Caki2 (cell line): Measurements from ENCODE around the gene PARD6G. TPM values are rescaled to one million over a fixed set of nuclear protein-coding genes. Genes with fewer than 3 reads are reported as not detected.
"Not testable (repeated sequence)": the region's sequence is repeated elsewhere in the genome, so short reads cannot be mapped to it uniquely, and the experiment has no call there.

Experiments
- DNase-seq: peaks from one replicate; pipeline ENCODE4 v3.0.0-alpha.2; 2015; ENCODE audit warnings: low read depth
- in situ Hi-C: cut with HindIII; loops from 2 replicates; pipeline ENCODE4 v1.10.0; 2016; ENCODE audit warnings: low sequenced_read_pairs, low pct_unique_long_range_greater_than_20kb, mixed read lengths
- total RNA-seq: library from RNA; depleted of rRNA; stranded (reverse); fragments of >200 nt; shearing (Covaris generic); gene quantifications from 2 replicates; pipeline ENCODE4 v1.2.3, GENCODE V29; 2014; ENCODE audit warnings: low replicate concordance

The PARD6G gene
- total RNA-seq, 1 experiment from 2014 or later, result 1.3 TPM

GRCh38 chr18:80244167-80244566 is 3.1 kb downstream of the PARD6G start:
- DNase-seq, result no peak
- in situ Hi-C loops, result no loop called here

GRCh38 chr18:80243204-80243603 is 4.1 kb downstream of the PARD6G start:
- in situ Hi-C loops, result no loop called here
- DNase-seq, result no peak

- DNase-seq, result no peak
- in situ Hi-C loops, result no loop called here
These were observed 5.2 kb downstream of the PARD6G start for GRCh38 chr18:80241919-80242777.

- in situ Hi-C loops, result no loop called here
- DNase-seq, result no peak
These were observed 7.5 kb downstream of the PARD6G start for GRCh38 chr18:80239830-80240229.

GRCh38 chr18:80238651-80239260 is 8.6 kb downstream of the PARD6G start:
- DNase-seq, result no peak
- in situ Hi-C loops, result no loop called here

GRCh38 chr18:80237519-80237918 is 9.8 kb downstream of the PARD6G start:
- DNase-seq, in situ Hi-C loops: not testable (repeated sequence)

GRCh38 chr18:80234398-80234797 is 12.9 kb downstream of the PARD6G start:
- DNase-seq, result no peak
- in situ Hi-C loops, result no loop called here

GRCh38 chr18:80233899-80234298 is 13.4 kb downstream of the PARD6G start:
- in situ Hi-C loops, result no loop called here
- DNase-seq, result no peak

- in situ Hi-C loops, result no loop called here
- no peak for DNase-seq
These were observed 14.0 kb downstream of the PARD6G start for GRCh38 chr18:80233201-80233835.

GRCh38 chr18:80232710-80233109 is 14.6 kb downstream of the PARD6G start:
- DNase-seq, result no peak
- in situ Hi-C loops, result no loop called here

- in situ Hi-C loops, result no loop called here
These were observed 15.3 kb downstream of the PARD6G start for GRCh38 chr18:80232030-80232429.

GRCh38 chr18:80231616-80232015 is 15.7 kb downstream of the PARD6G start:
- in situ Hi-C loops, result no loop called here
- DNase-seq, result no peak

More at GRCh38 chr18:80232030-80232429, 15.3 kb downstream of the PARD6G start:
- no peak for DNase-seq

GRCh38 chr18:80231151-80231550 is 16.2 kb downstream of the PARD6G start:
- DNase-seq, result no peak
- in situ Hi-C loops, result no loop called here

- in situ Hi-C loops, result no loop called here
- DNase-seq, result no peak
These were observed 17.3 kb downstream of the PARD6G start for GRCh38 chr18:80229766-80230745.

- DNase-seq, result no peak
- in situ Hi-C loops, result no loop called here
These were observed 18.0 kb downstream of the PARD6G start for GRCh38 chr18:80229363-80229762.

- in situ Hi-C loops, result no loop called here
These were observed 19.1 kb downstream of the PARD6G start for GRCh38 chr18:80228051-80228848.

GRCh38 chr18:80227472-80227871 is 19.8 kb downstream of the PARD6G start:
- in situ Hi-C loops, result no loop called here
- DNase-seq, result no peak

More at GRCh38 chr18:80228051-80228848, 19.1 kb downstream of the PARD6G start:
- no peak for DNase-seq
